IMR-90 (cell line): ENCODE measurements around the gene CAMKMT. TPM values are rescaled to one million over a fixed set of nuclear protein-coding genes. Genes with fewer than 3 reads are reported as not detected.

ENCODE experiments used
- ATAC-seq: fragments of 200-7000 bp; cut with Tn5 transposase; 2 replicates; pipeline ENCODE4 v1.9.1; 2020; ENCODE audit warnings: low read depth, mild to moderate bottlenecking, moderate library complexity
- BruUV-seq: library from RNA; stranded (reverse); fragments of 400-500 nt; replicated peaks from 2 replicates; lab custom pipeline; 2021; lab: Mats Ljungman, UMichigan
- CTCF ChIA-PET: fragments of 300-600 bp; formaldehyde crosslinking; extraction: SDS; loops from one replicate; lab custom pipeline; 2021; ENCODE audit warnings: antibody characterized with exemption; lab: Yijun Ruan, JAX
- POLR2A ChIA-PET: fragments of 300-600 bp; sonication (Branson Sonifier 250); formaldehyde crosslinking; loops from one replicate; lab custom pipeline; 2022; ENCODE audit warnings: antibody characterized with exemption; ENCODE audit not compliant: unreplicated experiment; lab: Charles Lee
- DNase-seq: peaks from one replicate; pipeline ENCODE4 v3.0.0; 2013
- H2AFZ ChIP-seq: replicated peaks from 2 replicates; pipeline ENCODE3; 2013; ENCODE audit warnings: low read length, mild to moderate bottlenecking; ENCODE audit not compliant: poor library complexity
- H2AK5ac ChIP-seq: 2 replicates; pipeline ENCODE4 v1.6.1; 2013; ENCODE audit warnings: low read depth, low read length, inconsistent platforms
- H2AK9ac ChIP-seq: replicated peaks from 2 replicates; pipeline ENCODE3; 2013; ENCODE audit warnings: mild to moderate bottlenecking, low read depth, low read length, moderate library complexity; ENCODE audit not compliant: poor library complexity
- H2BK120ac ChIP-seq: 2 replicates; pipeline ENCODE4 v1.6.1; 2013; ENCODE audit warnings: low read depth, low read length, inconsistent platforms
- H2BK15ac ChIP-seq: 3 replicates; pipeline ENCODE4 v1.6.1; 2013; ENCODE audit warnings: low read depth, low read length, inconsistent platforms
- H2BK20ac ChIP-seq: 2 replicates; pipeline ENCODE4 v1.6.1; 2013; ENCODE audit warnings: low read depth, mild to moderate bottlenecking, inconsistent platforms, low read length, moderate library complexity
- H2BK5ac ChIP-seq: 2 replicates; pipeline ENCODE4 v1.6.1; 2013; ENCODE audit warnings: mild to moderate bottlenecking, low read depth, low read length, inconsistent platforms; ENCODE audit not compliant: poor library complexity, severe bottlenecking
- H3K14ac ChIP-seq: replicated peaks from 2 replicates; pipeline ENCODE4 v1.6.1; 2013; ENCODE audit warnings: low read depth, low read length, inconsistent platforms
- H3K18ac ChIP-seq: 2 replicates; pipeline ENCODE4 v1.6.1; 2013; ENCODE audit warnings: low read depth, low read length, control low read depth
- H3K23ac ChIP-seq: 2 replicates; pipeline ENCODE4 v1.6.1; 2013; ENCODE audit warnings: low read depth, low read length, inconsistent platforms
- H3K27ac ChIP-seq: 2 replicates; pipeline ENCODE4 v1.5.1; 2013; ENCODE audit warnings: mild to moderate bottlenecking, control low read depth, low read length; ENCODE audit not compliant: insufficient read depth
- H3K27me3 ChIP-seq: 2 replicates; pipeline ENCODE4 v1.6.1; 2013; ENCODE audit warnings: low read length; ENCODE audit not compliant: control insufficient read depth, insufficient read depth
- H3K36me3 ChIP-seq: 2 replicates; pipeline ENCODE4 v1.6.1; 2013; ENCODE audit warnings: low read length, mixed read lengths; ENCODE audit not compliant: control insufficient read depth, insufficient read depth
- H3K4ac ChIP-seq: 2 replicates; pipeline ENCODE4 v1.6.1; 2013; ENCODE audit warnings: low read depth, low read length, inconsistent platforms
- H3K4me1 ChIP-seq: 2 replicates; pipeline ENCODE4 v1.6.1; 2013; ENCODE audit warnings: low read length, mixed read lengths; ENCODE audit not compliant: control insufficient read depth, insufficient read depth
- H3K4me2 ChIP-seq: 2 replicates; pipeline ENCODE4 v1.6.1; 2013; ENCODE audit warnings: low read depth, mild to moderate bottlenecking, control low read depth, low read length, moderate library complexity
- H3K4me3 ChIP-seq: 2 replicates; pipeline ENCODE4 v1.5.1; 2013; ENCODE audit warnings: low read depth, mild to moderate bottlenecking, control low read depth, low read length, moderate library complexity; ENCODE audit not compliant: insufficient read depth
- H3K56ac ChIP-seq: 2 replicates; pipeline ENCODE4 v1.6.1; 2013; ENCODE audit warnings: low read length, inconsistent platforms; ENCODE audit not compliant: insufficient read depth; ENCODE audit errors: extremely low read depth
- H3K79me1 ChIP-seq, 2 experiments: 2 replicates each; pipeline ENCODE4 v1.6.1; 2013; ENCODE audit warnings: low read length in 2 of 2, inconsistent platforms in 1 of 2, low read depth in 1 of 2
- H3K9ac ChIP-seq: 2 replicates; pipeline ENCODE4 v1.6.1; 2013; ENCODE audit warnings: low read depth, low read length, control low read depth
- H3K9me1 ChIP-seq: 2 replicates; pipeline ENCODE4 v1.6.1; 2013; ENCODE audit warnings: low read length, inconsistent platforms; ENCODE audit not compliant: insufficient read depth
- H3K9me3 ChIP-seq: 2 replicates; pipeline ENCODE4 v1.6.1; 2013; ENCODE audit warnings: low read length; ENCODE audit not compliant: control insufficient read depth, insufficient read depth
- H4K20me1 ChIP-seq: 2 replicates; pipeline ENCODE4 v1.6.1; 2013; ENCODE audit warnings: low read length, inconsistent platforms; ENCODE audit not compliant: insufficient read depth
- H4K5ac ChIP-seq: 2 replicates; pipeline ENCODE4 v1.6.1; 2013; ENCODE audit warnings: mild to moderate bottlenecking, low read depth, low read length, control low read depth
- H4K8ac ChIP-seq, 2 experiments: 2 replicates each; pipeline ENCODE4 v1.6.1; 2013; ENCODE audit warnings: low read depth in 2 of 2, low read length in 2 of 2, control low read depth in 1 of 2, inconsistent platforms in 1 of 2
- H4K91ac ChIP-seq: 2 replicates; pipeline ENCODE4 v1.6.1; 2013; ENCODE audit warnings: low read depth, low read length, inconsistent platforms; ENCODE audit not compliant: insufficient read depth
- CEBPB ChIP-seq: IDR thresholded peaks from 2 replicates; pipeline ENCODE4 v1.6.1; 2012; ENCODE audit warnings: low read depth, low read length, improper control_type of control experiment
- CHD1 ChIP-seq: IDR thresholded peaks from 2 replicates; pipeline ENCODE4 v1.6.1; 2012; ENCODE audit warnings: low read depth, low read length, improper control_type of control experiment
- FOS ChIP-seq: fragments of 150-350 bp; IDR thresholded peaks from 2 replicates; pipeline ENCODE4 v1.6.1; 2016; ENCODE audit warnings: low read depth, low read length
- MAFK ChIP-seq: IDR thresholded peaks from 2 replicates; pipeline ENCODE4 v1.6.1; 2012; ENCODE audit warnings: low read depth, low read length, improper control_type of control experiment
- MAZ ChIP-seq: IDR thresholded peaks from 2 replicates; pipeline ENCODE4 v1.6.1; 2012; ENCODE audit warnings: low read depth, mild to moderate bottlenecking, low read length, improper control_type of control experiment, moderate library complexity, borderline replicate concordance
- NFE2L2 ChIP-seq: fragments of 150-350 bp; IDR thresholded peaks from 2 replicates; pipeline ENCODE4 v1.6.1; 2016; ENCODE audit warnings: low read depth, mild to moderate bottlenecking, low read length
- POLR2A ChIP-seq: IDR thresholded peaks from 2 replicates; pipeline ENCODE4 v1.6.1; 2012; ENCODE audit warnings: mild to moderate bottlenecking, low read depth, low read length
- RAD21 ChIP-seq: IDR thresholded peaks from 2 replicates; pipeline ENCODE4 v1.6.1; 2012; ENCODE audit warnings: low read length, improper control_type of control experiment
- RCOR1 ChIP-seq: IDR thresholded peaks from 2 replicates; pipeline ENCODE4 v1.6.1; 2012; ENCODE audit warnings: mild to moderate bottlenecking, low read length, improper control_type of control experiment; ENCODE audit not compliant: insufficient replicate concordance
- RFX5 ChIP-seq: IDR thresholded peaks from 2 replicates; pipeline ENCODE4 v1.8.0; 2012; ENCODE audit warnings: low read depth, mild to moderate bottlenecking, low read length, moderate library complexity
- dilution Hi-C: fragments of 300-500 bp; cut with HindIII; formaldehyde crosslinking; loops from one replicate; pipeline ENCODE4 v1.14.3; 2018; ENCODE audit warnings: low sequenced_read_pairs; ENCODE audit not compliant: unreplicated experiment
- in situ Hi-C: fragments of 300-500 bp; cut with MboI; formaldehyde crosslinking; loops from 3 replicates; pipeline ENCODE4 v1.14.3; 2019; ENCODE audit warnings: low sequenced_read_pairs, inconsistent platforms, mixed read lengths
- intact Hi-C: fragments of 100-400 bp; cut with micrococcal nuclease; formaldehyde crosslinking; loops from 2 replicates; pipeline ENCODE4 v1.10.0; 2022
- polyA plus RNA-seq, 3 experiments: library from polyadenylated mRNA; depleted of rRNA; stranded (reverse); fragments of >200 nt; gene quantifications; 2 replicates each; pipeline ENCODE4 v1.2.3, GENCODE V29; 2012; ENCODE audit warnings: low replicate concordance in 1 of 3
- total RNA-seq: library from RNA; depleted of rRNA; stranded (reverse); fragments of >200 nt; gene quantifications from 2 replicates; pipeline ENCODE4 v1.2.3, GENCODE V29; 2012
- TF ChIP-seq, protein P1 (sequence below): fragments of 150-350 bp; IDR thresholded peaks from 2 replicates; pipeline ENCODE4 v1.6.1; 2017; ENCODE audit warnings: mild to moderate bottlenecking, antibody characterized with exemption, low read length, low read depth
- TF ChIP-seq, protein P2 (sequence below): conservative IDR thresholded peaks from 2 replicates; pipeline ENCODE4 v1.5.1; 2012; ENCODE audit warnings: mild to moderate bottlenecking, low read depth, low read length, improper control_type of control experiment
- TF ChIP-seq, protein P3 (sequence below): fragments of 150-350 bp; IDR thresholded peaks from 2 replicates; pipeline ENCODE4 v1.6.1; 2016; ENCODE audit warnings: low read depth, mild to moderate bottlenecking, low read length, moderate library complexity, borderline replicate concordance

CAMKMT gene
- total and polyA plus RNA-seq, 2 of the 4 experiments (the other 2 are of a cell fraction), result 4.4 to 6.8 TPM

DNA sequence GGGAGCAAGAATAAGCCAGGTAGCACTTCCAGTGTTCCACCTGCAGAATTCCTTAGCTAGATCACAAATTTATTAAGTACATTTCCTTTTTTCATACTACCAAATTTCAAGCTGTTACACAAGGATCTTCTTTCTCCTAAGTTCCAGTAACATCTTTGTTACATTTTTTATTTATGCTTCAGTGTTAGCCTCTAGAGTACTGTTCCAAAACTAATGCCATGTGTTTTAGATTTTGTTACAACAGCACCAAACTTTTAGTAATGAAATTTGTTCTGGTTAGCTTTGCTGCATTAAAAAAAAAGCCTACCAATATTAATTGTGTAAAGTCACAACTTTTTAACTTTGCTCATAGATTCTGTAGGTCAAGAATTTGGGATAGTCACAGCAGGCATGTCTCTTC lies 161.1 kb downstream of the CAMKMT start:
- Histone ChIP-seq H2AFZ (no peak overlapping the region), H3K9me3 (peaks cover 10% of the 10 kb centered on the region), H3K36me3 (no peaks in the 10 kb centered on the region), H3K4me1 (no peaks in the 10 kb centered on the region), H4K8ac (no peak overlapping the region), H3K56ac (no peak overlapping the region), H2BK20ac (no peak overlapping the region), H4K20me1 (no peaks in the 10 kb centered on the region), H3K4ac (no peak overlapping the region), H2AK5ac (no peak overlapping the region), H3K9ac (no peak overlapping the region), H2AK9ac (no peak overlapping the region), H3K27me3 (no peaks in the 10 kb centered on the region), H3K4me3 (no peak overlapping the region), H3K23ac (no peak overlapping the region), H3K9me1 (no peaks in the 10 kb centered on the region), H3K27ac (no peak overlapping the region), H2BK120ac (no peak overlapping the region), H4K5ac (no peak overlapping the region), H3K4me2 (no peak overlapping the region), H2BK15ac (no peak overlapping the region), H3K18ac (no peak overlapping the region), H3K79me1 (no peaks in the 10 kb centered on the region), H2BK5ac (no peak overlapping the region), H4K91ac (no peak overlapping the region), H3K14ac (no peak overlapping the region)
- TF ChIP-seq, protein P1, sequence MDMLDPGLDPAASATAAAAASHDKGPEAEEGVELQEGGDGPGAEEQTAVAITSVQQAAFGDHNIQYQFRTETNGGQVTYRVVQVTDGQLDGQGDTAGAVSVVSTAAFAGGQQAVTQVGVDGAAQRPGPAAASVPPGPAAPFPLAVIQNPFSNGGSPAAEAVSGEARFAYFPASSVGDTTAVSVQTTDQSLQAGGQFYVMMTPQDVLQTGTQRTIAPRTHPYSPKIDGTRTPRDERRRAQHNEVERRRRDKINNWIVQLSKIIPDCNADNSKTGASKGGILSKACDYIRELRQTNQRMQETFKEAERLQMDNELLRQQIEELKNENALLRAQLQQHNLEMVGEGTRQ, result no peak
- TF ChIP-seq CEBPB (no peak), MAFK (no peak), MAZ (no peak), RCOR1 (no peak), FOS (no peak), CHD1 (no peak), NFE2L2 (no peak), RAD21 (no peak), RFX5 (no peak), POLR2A (no peak)
- TF ChIP-seq, protein P2, sequence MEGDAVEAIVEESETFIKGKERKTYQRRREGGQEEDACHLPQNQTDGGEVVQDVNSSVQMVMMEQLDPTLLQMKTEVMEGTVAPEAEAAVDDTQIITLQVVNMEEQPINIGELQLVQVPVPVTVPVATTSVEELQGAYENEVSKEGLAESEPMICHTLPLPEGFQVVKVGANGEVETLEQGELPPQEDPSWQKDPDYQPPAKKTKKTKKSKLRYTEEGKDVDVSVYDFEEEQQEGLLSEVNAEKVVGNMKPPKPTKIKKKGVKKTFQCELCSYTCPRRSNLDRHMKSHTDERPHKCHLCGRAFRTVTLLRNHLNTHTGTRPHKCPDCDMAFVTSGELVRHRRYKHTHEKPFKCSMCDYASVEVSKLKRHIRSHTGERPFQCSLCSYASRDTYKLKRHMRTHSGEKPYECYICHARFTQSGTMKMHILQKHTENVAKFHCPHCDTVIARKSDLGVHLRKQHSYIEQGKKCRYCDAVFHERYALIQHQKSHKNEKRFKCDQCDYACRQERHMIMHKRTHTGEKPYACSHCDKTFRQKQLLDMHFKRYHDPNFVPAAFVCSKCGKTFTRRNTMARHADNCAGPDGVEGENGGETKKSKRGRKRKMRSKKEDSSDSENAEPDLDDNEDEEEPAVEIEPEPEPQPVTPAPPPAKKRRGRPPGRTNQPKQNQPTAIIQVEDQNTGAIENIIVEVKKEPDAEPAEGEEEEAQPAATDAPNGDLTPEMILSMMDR, result no peak
- TF ChIP-seq, protein P3, sequence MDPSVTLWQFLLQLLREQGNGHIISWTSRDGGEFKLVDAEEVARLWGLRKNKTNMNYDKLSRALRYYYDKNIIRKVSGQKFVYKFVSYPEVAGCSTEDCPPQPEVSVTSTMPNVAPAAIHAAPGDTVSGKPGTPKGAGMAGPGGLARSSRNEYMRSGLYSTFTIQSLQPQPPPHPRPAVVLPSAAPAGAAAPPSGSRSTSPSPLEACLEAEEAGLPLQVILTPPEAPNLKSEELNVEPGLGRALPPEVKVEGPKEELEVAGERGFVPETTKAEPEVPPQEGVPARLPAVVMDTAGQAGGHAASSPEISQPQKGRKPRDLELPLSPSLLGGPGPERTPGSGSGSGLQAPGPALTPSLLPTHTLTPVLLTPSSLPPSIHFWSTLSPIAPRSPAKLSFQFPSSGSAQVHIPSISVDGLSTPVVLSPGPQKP, result no peak
- BruUV-seq, result no TSS peak
- in situ Hi-C loops, result no loop called here
- CTCF ChIA-PET, result no interaction called here
- dilution Hi-C loops, result no loop called here
- POLR2A ChIA-PET, result no interaction called here
- no peak for DNase-seq
- ATAC-seq, result no peak
- intact Hi-C loops, result no loop called here
